Daoy (cell line): ENCODE results near the gene TBKBP1. TPM values are rescaled to one million over a fixed set of nuclear protein-coding genes. Genes with fewer than 3 reads are reported as not detected.

Experiments
- DNase-seq: peaks from one replicate; pipeline ENCODE4 v3.0.0-alpha.2; 2015; ENCODE audit warnings: low read depth
- total RNA-seq: library from RNA; depleted of rRNA; stranded (reverse); fragments of >200 nt; shearing (Covaris generic); gene quantifications from 2 replicates; pipeline ENCODE4 v1.2.3, GENCODE V29; 2014; rRNA removed

TBKBP1 gene
- total RNA-seq, 1 experiment from 2014 or later: 1.9 TPM

DNA sequence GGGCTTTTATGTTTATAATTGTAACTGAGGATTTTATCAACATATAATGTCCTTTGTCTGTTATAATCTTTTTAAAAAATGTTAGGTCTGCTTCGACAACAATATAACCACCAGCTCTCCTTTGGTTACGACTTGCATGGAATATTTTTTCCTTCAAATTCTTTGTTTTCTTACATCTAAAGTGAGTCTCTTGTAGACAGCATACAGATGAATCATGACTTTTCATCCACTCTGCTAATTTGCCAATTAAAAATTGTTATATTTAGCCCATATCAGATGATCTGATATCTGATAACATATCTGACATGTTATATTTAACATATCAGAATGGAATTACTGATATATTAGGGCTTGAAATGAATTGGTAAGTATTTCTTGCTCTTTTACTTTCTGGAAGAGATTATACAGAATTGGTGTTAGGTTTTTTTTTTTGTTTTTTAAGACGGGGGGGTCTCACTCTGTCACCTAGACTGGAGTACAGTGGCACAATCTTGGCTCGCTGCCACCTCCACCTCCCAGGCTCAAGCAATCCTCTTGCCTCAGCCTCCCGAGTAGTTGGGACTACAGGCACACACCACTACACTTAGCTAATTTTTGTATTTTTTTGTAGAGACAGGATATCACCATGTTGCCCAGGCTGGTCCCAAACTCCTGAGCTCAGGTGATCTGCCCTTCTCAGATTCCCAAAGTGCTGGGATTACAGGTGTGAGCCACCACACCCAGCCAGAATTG is 66.6 kb downstream of the TBKBP1 start:
- no peak for DNase-seq

Other genes with a start within 250 kb of the TBKBP1 start
- gene NPEPPS, start 163.1 kb upstream of the TBKBP1 start, total RNA-seq: 52.3 and 54.4 TPM in 2 replicates
- 541 and 550 TPM in 2 replicates for gene KPNB1, start 44.2 kb upstream of the TBKBP1 start, total RNA-seq
- gene TBX21, start 39.1 kb downstream of the TBKBP1 start, total RNA-seq: 0.06 TPM in 1 of 2 replicates, not detected in the other
- gene OSBPL7, start 127.6 kb downstream of the TBKBP1 start, total RNA-seq: 4.0 and 5.6 TPM in 2 replicates
- 26.3 and 41.3 TPM in 2 replicates for gene MRPL10, start 137.4 kb downstream of the TBKBP1 start, total RNA-seq
- not detected in 2 replicates for gene LRRC46, start 137.5 kb downstream of the TBKBP1 start, total RNA-seq
- gene SCRN2, start 147.1 kb downstream of the TBKBP1 start, total RNA-seq: 7.1 and 11.0 TPM in 2 replicates
- gene SP6, start 157.0 kb downstream of the TBKBP1 start, total RNA-seq: 0.06 and 0.23 TPM in 2 replicates
- gene SP2, start 202.1 kb downstream of the TBKBP1 start, total RNA-seq: 1.5 TPM in 2 replicates
- gene PNPO, start 247.4 kb downstream of the TBKBP1 start, total RNA-seq: 18.5 and 26.9 TPM in 2 replicates